HL-60/S4 (cell line): ENCODE data around the gene SLC43A3.

Experiments
- in situ Hi-C: fragments of 300-500 bp; cut with MboI; formaldehyde crosslinking; loops from 2 replicates; pipeline ENCODE4 v1.14.3; 2022; ENCODE audit warnings: low sequenced_read_pairs

SLC43A3 gene

DNA sequence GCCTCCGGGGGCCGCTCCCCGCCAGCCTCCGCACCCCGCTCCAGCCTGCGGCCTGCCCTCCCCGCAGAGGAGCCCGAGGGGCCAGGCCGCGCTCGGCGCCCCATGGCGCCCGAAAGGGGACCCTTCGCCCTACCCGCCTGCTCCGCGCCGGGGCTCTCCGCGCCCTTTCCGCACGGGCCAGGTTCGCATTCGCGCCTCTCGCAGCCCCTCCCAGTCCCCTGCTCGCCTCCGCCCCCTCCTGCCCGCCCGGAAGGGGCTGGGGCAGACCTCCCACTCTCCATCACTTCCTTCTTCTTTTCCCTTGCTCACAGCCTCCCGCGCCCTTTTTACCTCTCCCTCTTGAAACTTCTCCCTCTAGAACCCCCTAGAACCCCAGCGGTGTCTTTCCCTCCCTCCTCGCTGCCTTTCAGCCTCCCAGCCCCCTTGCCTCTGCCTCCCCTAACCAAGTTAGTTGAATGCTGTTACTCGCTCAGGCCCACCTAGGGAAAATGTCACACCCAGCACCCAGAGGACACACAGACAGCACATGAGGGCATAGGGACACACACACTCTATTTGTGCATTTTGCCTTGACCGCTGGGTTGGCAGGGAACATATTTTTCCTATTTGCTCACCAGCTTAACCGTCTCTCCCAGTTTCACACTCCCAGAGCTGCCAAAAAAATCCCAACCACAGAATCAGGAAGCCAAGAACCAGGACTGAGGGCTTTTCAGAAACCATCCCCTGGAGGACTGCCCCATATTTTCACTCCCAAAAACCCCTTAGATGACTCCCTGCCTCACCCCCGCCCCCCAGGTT, at the start of gene SLC43A3:
TSS of gene SLC43A3 (minus strand) at position 193 of the 798 bp plus-strand sequence. CDS start 949 bp downstream, outside the sequence.
- in situ Hi-C loops, result no loop called here

DNA sequence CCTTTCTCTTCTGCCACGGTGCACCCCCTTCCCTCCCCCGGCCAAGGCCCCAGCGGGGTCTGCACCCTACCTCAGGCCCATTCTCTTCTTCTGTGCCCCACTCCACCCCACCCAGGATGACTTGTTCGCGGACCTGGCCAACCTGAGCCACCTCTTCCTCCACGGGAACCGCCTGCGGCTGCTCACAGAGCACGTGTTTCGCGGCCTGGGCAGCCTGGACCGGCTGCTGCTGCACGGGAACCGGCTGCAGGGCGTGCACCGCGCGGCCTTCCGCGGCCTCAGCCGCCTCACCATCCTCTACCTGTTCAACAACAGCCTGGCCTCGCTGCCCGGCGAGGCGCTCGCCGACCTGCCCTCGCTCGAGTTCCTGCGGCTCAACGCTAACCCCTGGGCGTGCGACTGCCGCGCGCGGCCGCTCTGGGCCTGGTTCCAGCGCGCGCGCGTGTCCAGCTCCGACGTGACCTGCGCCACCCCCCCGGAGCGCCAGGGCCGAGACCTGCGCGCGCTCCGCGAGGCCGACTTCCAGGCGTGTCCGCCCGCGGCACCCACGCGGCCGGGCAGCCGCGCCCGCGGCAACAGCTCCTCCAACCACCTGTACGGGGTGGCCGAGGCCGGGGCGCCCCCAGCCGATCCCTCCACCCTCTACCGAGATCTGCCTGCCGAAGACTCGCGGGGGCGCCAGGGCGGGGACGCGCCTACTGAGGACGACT, 49.3 kb upstream of the SLC43A3 start:
- in situ Hi-C loops, result no loop called here

DNA sequence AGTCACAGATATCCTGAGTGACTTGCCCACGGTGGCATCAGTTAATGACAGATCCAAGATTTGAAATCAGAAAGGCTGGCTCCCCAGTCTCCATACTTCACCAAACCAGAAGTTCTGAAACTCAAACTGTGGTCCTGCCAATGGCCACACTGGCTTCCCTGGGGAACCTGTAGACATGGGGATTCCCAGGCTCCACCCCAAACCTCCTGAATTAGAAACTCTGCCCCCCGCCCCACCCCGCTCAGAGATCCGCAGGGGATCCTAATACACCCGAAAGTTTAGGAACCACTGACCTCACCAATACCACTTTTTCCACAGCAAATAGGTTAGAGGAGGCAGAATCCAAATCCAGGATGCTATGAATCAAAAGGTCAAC, 48.7 kb upstream of the SLC43A3 start:
- in situ Hi-C loops, result no loop called here

DNA sequence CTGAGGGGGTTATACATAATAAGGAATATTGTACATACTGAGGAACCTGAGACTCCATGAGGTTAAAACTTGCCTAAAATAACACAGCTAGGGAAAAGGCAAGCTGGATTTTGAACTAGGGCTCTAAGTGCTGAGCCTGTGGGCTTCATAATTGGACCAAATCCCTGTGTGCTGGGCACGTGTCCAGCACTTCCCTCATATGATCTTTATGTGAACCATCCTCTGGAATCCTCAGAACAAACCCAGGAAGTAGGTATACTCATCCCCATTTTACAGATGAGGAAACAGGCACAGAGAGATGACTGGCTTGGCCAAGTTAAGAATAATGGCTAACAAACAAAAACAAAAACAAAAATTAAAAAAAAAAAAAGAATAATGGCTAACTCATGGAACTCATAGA, 48.3 kb upstream of the SLC43A3 start:
- in situ Hi-C loops, result no loop called here

DNA sequence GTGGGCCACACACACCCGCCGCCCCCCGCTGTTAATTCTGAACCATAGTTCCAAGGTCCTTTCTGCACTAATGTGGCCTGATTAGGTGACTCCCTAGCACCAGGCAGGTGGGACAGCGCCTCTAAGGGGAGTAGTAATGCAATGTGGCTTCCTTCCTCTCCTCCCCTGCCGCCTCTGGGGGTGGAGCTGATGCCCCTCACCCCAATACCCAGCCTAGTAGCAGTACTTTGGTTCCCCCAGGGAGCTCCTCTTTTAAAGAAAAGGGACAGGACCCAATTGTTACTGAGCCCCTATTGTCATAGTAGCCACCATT, 47.8 kb upstream of the SLC43A3 start:
- in situ Hi-C loops, result loop anchor here (25.0 kb wide), 1 partner anchor 313 kb away; no protein-coding TSS in a partner anchor

DNA sequence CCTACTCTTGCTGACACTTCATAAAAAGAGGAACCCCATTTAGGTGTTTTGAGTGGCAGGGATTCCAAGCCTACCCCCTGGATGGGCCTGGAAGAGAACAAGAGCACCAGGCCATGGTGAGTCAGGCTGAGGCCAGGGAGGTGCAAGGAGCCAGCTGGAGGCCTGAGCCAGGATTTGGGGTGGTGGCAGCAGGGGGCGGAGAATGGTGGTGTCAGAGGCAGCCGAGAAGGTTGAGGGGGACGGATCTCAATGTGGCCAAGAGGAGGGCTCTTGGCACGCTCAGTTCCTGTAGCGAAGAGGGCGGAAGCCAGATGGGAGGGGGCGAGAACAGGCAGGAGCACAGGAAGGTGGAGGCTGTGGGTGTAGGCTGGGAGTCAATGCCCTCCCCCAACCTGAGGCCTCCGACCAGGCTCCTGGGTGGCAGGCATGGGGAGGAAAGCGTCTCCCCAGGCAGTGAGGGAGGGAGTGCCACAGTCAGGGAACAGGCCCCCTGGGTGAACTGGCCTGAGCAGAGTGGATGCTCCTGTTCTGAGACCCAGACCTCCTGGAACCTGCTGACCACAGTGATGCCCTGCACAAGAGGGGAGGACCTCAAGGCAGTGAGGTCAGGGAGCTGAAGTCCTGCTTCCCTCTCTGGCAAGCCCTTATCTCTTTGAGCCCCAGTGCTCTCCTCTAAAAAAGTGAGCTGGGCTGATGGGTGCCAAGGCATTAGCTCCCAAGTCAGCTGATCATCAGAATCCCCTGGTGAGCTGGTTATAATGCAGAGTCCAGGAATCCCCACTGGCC, 47.3 kb upstream of the SLC43A3 start:
- in situ Hi-C loops, result loop anchor here (25.0 kb wide), 1 partner anchor 313 kb away; no protein-coding TSS in a partner anchor

DNA sequence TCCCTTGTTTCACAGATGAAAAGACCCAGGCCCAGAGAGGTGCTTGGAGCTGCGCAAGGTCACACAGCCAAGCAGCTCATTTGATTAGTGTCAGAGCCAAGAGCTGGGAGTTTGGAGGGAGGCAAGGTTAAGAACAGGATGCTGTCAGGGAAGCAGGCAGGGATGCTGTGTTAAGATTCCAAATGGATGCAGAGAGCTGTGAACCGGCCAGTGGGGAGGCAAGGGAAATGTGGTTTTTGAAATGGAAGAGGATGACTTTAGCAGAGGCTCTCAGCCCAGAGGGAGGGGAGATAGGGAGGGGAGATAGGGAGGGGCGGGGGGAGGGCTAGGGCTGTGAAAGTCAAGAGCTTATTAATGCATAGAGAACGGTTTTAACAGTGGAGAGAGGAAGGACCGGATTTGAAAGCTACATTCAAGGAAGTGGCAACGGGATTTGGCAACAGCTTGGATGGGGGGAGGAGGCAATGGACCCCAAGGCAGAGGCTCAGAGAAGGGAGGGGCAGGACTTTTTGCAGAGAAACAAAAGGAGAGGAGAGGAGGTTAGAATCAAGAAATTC, 46.4 kb upstream of the SLC43A3 start:
- in situ Hi-C loops, result loop anchor here (25.0 kb wide), 1 partner anchor 314 kb away; no protein-coding TSS in a partner anchor

DNA sequence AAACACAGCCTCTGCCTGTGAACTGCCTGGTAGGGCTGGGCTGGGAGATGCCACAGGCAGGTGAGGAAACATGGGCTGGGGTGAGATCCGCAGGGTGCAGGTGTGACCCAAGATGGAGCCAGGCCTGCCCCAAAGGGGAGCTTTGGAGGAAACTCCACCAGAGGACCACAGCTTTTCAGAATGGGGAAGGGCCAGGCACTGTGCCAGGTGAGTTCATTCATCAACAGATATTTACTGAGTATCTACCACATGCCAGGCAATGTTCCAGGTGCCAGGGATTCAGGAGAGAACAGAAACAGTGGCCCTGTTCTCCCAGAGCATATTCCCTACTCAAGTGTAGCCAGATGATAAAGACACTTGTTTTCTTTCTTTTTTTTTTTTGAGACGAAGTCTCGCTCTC, 44.6 kb upstream of the SLC43A3 start:
- in situ Hi-C loops, result loop anchor here (25.0 kb wide), 1 partner anchor 316 kb away; no protein-coding TSS in a partner anchor

DNA sequence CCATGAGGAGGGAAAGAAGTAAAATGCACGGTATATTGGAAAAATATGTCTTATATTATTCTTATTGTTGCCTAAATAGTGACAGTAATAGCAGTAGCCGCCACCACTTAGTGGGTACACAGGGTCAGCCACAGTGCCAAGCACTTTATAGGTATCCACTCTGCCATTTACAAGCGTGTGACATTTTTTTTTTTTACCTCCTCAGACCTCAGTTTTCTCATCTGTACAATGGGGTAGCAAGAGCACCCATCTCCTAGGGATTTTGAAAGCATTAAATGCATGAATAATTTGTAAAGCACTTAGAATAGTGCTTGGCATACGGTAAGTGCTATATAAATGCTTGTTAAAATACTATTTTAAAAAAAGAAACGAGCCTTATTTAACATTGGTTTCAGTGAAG, 42.3 kb upstream of the SLC43A3 start:
- in situ Hi-C loops, result loop anchor here (25.0 kb wide), 1 partner anchor 318 kb away; no protein-coding TSS in a partner anchor

DNA sequence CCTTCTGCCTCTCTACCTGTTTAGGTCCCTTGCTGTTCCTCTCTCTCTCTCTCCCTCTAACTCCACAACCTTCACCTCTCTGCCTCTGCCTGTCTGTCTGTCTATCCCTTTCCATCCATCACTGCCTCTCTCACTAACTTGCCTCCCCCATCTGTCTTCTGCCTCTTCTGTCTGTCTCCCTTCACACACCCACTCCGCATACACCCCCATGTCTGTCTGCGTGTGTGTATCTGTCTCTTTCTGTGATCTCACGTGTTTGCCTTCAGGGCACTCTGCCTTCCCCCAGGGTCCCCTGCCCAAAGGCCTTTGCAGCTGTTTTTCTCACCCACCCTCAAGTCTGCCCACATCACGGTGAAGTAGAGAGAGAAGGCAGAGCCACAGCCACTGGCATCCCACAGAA, 41.4 kb upstream of the SLC43A3 start:
- in situ Hi-C loops, result loop anchor here (25.0 kb wide), 1 partner anchor 319 kb away; no protein-coding TSS in a partner anchor

DNA sequence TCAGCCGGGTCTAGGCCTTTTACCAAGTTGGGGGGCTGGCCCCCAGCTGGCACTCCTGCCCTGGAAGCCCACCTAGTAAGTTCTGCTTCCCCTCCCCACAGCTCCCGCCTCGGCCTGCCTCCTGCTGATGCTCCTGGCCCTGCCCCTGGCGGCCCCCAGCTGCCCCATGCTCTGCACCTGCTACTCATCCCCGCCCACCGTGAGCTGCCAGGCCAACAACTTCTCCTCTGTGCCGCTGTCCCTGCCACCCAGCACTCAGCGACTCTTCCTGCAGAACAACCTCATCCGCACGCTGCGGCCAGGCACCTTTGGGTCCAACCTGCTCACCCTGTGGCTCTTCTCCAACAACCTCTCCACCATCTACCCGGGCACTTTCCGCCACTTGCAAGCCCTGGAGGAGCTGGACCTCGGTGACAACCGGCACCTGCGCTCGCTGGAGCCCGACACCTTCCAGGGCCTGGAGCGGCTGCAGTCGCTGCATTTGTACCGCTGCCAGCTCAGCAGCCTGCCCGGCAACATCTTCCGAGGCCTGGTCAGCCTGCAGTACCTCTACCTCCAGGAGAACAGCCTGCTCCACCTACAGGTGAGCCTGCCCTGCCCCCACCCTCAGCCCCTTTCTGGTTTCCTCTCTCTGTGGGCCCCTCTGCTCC, 40.7 kb upstream of the SLC43A3 start:
- in situ Hi-C loops, result loop anchor here (25.0 kb wide), 1 partner anchor 320 kb away; no protein-coding TSS in a partner anchor

DNA sequence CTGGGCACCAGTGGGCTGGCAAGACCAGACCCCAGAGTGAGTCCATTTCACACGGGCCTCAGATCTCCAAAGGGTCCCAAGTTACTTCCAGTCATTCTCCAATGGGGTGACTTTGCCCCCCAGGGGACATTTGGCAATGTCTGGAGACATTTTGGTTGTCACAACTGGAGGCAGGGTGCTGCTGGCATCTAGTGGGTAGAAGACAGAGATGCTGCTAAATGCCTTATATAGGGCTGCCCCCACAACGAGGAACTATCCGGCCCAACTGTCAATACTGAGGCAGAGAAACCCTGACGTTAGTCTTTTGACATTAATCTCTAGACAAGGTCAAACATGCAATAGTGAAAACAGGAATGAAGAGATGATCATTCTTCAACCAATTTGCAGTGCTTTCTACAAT, 39.8 kb upstream of the SLC43A3 start:
- in situ Hi-C loops, result loop anchor here (25.0 kb wide), 1 partner anchor 321 kb away; no protein-coding TSS in a partner anchor

DNA sequence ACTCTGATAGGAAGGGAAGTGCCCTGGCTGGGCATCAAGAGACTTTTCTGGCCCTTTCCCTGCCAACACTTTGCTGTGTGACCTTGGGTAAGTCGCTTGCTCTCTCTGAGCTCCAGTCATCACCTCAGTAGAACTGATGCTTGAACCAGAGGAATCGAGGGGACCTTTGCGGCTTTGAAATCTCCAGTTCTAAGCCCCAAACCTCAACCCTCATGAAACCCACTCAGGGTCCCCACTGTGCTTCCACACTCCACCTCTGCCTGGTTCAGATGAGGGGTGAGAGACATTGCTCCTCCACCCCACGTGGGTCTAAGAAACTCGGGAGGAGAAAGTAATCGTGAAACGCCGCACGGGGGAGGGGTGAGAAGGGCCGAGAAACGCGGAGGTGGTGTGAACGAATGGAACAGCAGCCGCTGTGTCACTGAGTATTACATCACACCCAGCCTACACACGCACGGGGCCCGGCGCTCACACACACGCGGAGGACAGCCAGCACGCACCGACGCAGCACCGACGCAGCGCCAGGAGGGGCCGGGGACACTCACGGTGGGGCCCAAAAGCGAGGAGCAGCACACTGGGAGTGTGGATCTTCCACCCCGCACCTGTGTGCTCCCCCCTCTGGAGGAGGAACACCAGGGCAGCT, 37.7 kb upstream of the SLC43A3 start:
- in situ Hi-C loops, result loop anchor here (25.0 kb wide), 1 partner anchor 323 kb away; no protein-coding TSS in a partner anchor

DNA sequence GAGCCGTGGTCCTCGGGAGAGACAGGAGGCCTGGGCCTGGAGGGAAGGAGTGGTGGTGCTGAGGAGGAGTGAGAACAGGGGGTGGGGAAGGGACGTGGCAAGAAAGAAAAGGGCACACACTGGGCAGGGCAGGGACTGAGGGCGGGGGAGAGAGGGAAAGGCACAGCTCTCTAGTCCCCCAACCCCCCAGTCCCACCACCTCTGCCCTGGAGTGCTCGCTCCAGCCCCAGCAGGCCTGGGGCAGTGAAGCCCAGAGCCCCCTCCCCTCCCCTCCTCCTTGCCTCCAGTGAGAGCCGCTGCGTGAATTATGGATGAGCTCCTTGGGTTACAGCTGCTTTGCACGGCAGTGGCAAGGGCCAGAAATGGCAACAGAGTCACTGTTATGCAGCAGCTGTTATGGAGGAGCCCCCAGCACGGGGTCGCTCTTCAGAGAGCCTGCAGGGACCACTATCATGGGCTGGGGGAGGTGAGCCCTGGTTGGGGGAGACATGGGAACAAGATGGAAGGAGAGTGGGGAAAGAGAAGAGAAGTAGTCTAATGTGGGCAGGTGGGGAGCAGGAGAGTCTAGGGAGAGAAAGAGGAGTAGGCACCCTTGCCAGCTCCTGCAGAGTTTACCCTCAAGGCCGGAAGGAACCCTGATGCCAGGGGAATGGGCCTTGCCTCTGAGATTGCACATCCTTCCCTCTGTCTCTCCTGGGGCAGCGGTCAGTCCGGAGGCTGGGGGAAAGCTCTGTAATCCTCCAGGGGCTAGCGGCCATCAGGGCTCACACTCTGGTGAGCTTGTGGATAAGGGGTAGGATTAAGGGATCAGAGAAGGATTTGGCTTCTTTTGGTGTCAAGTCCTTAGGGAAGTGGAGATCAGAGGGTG, 37.0 kb upstream of the SLC43A3 start:
- in situ Hi-C loops, result loop anchor here (25.0 kb wide), 1 partner anchor 323 kb away; no protein-coding TSS in a partner anchor

DNA sequence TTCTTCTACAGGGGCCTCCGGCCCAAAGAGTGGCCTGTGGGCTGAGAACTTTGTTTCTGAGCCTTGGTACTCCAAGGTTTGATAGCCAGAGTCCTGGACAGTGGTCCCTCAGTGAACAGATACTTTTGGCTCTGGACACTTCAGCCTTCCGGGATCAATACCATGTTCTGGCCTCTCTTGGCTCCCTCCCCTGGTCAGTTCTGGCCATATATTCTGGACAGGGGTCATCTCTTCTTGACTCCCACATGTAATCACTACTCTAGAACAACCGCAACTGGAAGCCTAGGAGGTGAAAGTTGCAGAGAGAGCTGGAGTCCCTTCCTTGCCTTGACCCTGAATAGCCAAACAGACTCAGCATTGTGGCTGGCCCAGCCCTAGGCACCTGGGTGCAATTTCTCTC, 35.7 kb upstream of the SLC43A3 start:
- in situ Hi-C loops, result loop anchor here (25.0 kb wide), 1 partner anchor 325 kb away; no protein-coding TSS in a partner anchor

DNA sequence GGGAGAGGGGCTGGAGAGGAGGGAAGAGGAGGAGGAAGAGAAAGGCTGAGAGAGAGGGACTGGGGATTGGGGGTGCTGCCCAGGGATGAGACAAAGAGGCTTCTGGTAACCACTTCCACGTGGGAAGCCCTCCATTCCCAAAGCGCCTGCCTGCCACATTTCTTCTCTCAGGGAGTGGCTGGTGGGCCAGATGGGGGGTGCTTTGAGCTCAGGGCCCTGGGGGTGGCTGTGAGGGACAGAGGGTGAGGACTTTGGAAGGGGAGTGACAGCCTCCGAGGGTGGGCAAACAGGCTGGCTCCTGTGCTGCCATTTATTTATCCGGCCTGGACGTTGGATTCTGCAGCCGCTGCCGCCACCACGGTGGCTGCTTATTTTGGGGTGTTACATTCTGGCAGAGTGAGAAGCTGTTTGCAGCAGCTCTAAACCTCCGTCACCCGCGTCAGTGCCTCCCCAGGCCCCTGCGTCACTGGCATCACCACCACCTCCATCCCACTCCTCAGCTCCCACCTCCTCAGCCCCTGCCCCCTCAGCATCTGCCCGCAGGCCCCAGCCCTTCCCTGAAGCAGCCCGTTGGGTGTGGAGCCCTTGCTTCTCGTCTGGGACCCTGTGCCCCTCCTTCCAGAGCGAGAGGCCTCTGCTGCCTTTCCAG, 35.0 kb upstream of the SLC43A3 start:
- in situ Hi-C loops, result loop anchor here (25.0 kb wide), 1 partner anchor 325 kb away; no protein-coding TSS in a partner anchor

DNA sequence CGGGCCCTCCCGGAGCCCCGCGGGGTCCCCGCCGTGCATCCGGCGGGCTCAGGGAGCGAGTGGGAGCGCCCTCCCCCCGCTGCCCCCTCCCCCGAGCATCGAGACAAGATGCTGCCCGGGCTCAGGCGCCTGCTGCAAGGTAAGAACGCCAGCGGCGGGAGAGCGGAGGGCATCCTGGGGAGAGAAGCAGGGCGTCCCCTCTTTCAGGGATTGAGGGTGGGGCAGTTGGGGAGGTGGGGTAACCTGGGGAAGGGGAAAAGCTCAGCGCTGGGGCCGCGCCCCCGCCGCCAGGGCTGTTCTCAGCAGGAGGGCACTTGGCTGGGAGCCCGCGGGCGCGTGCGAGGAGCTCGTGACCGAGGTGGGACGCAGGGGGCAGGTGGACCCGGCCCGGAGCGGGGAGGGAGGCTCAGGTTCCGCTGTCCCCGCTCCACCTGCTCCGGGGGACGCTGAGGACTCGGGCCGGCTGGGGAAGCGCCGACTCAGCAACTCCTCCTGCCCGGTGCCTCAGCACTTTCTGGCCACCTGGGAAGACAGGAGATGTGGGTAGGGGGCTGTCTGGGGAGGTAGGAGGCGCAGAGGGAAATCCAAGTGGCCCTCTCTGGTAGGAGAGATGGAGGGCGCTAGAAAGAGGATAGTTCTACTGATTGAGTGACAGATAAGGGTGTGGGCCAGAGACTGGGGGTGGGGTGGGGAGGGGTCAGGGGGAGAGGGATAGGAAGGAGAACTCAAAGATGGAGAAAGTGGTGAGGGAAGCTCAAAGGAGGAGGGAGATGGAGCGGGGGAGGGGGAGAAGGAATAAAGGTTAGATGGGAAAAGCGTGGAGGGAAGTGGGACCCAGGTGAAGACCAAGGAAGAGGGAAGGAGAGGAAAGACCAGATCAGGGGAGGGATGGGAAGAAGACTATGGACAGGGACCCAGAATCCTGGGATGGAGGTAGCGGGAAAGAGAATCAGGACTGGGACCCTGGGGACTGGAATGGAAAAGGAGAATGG, 34.1 kb upstream of the SLC43A3 start:
- in situ Hi-C loops, result loop anchor here (25.0 kb wide), 1 partner anchor 326 kb away; no protein-coding TSS in a partner anchor
